A673 (cell line): ENCODE results near the gene RELN.

Experiments used
- EZH2 ChIP-seq: fragments of 200-600 bp; sonication (generic); IDR thresholded peaks from 2 replicates; pipeline ENCODE4 v1.6.1; 2017; ENCODE audit warnings: borderline replicate concordance, low read depth, mild to moderate bottlenecking, mixed read lengths, antibody characterized with exemption, low read length; ENCODE audit not compliant: poor library complexity, severe bottlenecking
- TF ChIP-seq, protein P1 (sequence below): fragments of 300-800, 200-600 bp; sonication (generic); conservative IDR thresholded peaks from 2 replicates; pipeline ENCODE4 v1.5.1; 2017; ENCODE audit warnings: low read depth, mild to moderate bottlenecking, antibody characterized with exemption, low read length, moderate library complexity, mixed read lengths

- TF ChIP-seq, protein P1, sequence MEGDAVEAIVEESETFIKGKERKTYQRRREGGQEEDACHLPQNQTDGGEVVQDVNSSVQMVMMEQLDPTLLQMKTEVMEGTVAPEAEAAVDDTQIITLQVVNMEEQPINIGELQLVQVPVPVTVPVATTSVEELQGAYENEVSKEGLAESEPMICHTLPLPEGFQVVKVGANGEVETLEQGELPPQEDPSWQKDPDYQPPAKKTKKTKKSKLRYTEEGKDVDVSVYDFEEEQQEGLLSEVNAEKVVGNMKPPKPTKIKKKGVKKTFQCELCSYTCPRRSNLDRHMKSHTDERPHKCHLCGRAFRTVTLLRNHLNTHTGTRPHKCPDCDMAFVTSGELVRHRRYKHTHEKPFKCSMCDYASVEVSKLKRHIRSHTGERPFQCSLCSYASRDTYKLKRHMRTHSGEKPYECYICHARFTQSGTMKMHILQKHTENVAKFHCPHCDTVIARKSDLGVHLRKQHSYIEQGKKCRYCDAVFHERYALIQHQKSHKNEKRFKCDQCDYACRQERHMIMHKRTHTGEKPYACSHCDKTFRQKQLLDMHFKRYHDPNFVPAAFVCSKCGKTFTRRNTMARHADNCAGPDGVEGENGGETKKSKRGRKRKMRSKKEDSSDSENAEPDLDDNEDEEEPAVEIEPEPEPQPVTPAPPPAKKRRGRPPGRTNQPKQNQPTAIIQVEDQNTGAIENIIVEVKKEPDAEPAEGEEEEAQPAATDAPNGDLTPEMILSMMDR, result no peak
- no peak for TF ChIP-seq EZH2
Measured at GRCh38 chr7:103951311-103951710, 38.1 kb downstream of the RELN start.
